IPS-18c (cell line): ENCODE data around the gene SMC6.

Experiments used
- H3K4me3 ChIP-seq: 2 replicates; pipeline ENCODE4 v1.7.0; 2013; ENCODE audit warnings: low read depth, mild to moderate bottlenecking, low read length, moderate library complexity; ENCODE audit not compliant: insufficient read depth
- H3K9me3 ChIP-seq: one replicate; pipeline ENCODE4 v1.6.1; 2013; ENCODE audit warnings: mild to moderate bottlenecking, low read length, moderate library complexity; ENCODE audit not compliant: control insufficient read depth, insufficient read depth

The SMC6 gene, protein sequence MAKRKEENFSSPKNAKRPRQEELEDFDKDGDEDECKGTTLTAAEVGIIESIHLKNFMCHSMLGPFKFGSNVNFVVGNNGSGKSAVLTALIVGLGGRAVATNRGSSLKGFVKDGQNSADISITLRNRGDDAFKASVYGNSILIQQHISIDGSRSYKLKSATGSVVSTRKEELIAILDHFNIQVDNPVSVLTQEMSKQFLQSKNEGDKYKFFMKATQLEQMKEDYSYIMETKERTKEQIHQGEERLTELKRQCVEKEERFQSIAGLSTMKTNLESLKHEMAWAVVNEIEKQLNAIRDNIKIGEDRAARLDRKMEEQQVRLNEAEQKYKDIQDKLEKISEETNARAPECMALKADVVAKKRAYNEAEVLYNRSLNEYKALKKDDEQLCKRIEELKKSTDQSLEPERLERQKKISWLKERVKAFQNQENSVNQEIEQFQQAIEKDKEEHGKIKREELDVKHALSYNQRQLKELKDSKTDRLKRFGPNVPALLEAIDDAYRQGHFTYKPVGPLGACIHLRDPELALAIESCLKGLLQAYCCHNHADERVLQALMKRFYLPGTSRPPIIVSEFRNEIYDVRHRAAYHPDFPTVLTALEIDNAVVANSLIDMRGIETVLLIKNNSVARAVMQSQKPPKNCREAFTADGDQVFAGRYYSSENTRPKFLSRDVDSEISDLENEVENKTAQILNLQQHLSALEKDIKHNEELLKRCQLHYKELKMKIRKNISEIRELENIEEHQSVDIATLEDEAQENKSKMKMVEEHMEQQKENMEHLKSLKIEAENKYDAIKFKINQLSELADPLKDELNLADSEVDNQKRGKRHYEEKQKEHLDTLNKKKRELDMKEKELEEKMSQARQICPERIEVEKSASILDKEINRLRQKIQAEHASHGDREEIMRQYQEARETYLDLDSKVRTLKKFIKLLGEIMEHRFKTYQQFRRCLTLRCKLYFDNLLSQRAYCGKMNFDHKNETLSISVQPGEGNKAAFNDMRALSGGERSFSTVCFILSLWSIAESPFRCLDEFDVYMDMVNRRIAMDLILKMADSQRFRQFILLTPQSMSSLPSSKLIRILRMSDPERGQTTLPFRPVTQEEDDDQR

DNA sequence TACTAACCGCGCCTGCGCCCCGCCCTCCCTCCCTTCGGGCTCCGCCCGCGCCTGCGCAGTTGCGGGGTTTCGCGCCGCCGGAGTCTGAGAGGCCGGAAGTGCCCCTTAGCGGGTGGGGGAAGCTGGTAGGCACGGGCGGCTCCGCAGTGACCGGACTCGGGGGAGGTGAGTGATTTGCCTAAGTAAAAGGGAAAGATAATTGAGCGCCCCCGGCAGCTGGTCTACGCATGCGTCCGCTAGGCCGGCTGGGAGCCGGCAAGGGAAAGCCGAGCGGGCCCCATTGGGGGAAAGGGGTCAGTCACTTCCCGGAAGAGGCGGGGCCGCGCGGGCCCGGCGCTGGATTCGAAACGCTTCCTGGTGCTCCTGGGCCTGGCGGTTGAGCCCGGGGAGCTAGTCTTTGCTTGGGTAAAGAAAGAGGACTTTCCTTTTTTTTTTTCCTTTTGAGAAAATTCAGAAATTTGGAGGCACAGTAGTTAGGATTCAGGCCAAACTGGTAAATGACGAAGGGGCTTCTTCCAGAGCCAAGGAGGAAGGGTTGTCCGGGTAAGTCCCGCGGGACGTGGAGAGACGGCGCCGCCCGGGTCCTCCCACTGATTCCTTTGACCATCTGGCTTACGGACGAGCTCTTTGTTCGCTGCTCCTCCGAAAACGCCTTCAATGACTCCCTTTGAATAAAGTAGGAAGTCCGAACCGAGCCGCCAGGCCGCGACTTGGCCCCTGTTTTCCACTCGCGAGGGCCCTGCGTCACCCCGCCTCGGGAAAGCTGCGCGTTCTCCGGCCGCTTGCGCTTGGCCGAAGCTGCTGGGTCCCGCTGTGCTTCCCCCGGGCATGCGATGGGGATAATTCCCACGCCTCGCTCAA lies at the start of gene SMC6, which contains the start of gene GEN1:
TSS of gene SMC6 (minus strand) at position 8 of the 861 bp plus-strand sequence. CDS start 7,864 bp downstream, outside the sequence.
TSS of gene GEN1 (plus strand) at position 336 of the 861 bp plus-strand sequence. CDS start 5,806 bp downstream, outside the sequence.
- Histone ChIP-seq H3K4me3 (peak within 1 kb of the TSS; percentile 92), H3K9me3 (no peaks in the 10 kb centered on the region)

GRCh38 chr2:17800693-17801458 lies 47.3 kb upstream of the SMC6 start:
- H3K4me3 ChIP-seq: no peak overlapping the region
- H3K9me3 ChIP-seq: no peaks in the 10 kb centered on the region

DNA sequence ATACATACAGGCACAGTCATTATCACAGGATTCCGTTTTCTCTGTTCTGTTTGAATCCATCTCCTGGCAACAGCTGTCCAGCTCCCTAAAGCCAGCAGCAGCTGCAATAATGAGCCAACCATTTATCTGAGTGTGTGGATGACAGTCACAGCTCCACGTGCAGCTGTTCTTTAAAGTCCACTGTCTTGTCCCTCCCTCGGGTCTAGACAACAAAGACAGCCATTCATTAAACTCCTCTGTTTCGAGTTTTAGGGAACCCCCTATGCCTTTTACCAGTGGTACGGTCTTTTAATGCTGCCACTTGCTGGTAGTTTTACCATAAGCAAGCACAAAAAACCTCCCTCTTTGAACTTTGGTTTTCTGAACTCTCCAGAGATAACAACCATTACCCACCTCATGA lies 46.6 kb upstream of the SMC6 start:
- Histone ChIP-seq H3K4me3 (no peak overlapping the region), H3K9me3 (no peaks in the 10 kb centered on the region)

DNA sequence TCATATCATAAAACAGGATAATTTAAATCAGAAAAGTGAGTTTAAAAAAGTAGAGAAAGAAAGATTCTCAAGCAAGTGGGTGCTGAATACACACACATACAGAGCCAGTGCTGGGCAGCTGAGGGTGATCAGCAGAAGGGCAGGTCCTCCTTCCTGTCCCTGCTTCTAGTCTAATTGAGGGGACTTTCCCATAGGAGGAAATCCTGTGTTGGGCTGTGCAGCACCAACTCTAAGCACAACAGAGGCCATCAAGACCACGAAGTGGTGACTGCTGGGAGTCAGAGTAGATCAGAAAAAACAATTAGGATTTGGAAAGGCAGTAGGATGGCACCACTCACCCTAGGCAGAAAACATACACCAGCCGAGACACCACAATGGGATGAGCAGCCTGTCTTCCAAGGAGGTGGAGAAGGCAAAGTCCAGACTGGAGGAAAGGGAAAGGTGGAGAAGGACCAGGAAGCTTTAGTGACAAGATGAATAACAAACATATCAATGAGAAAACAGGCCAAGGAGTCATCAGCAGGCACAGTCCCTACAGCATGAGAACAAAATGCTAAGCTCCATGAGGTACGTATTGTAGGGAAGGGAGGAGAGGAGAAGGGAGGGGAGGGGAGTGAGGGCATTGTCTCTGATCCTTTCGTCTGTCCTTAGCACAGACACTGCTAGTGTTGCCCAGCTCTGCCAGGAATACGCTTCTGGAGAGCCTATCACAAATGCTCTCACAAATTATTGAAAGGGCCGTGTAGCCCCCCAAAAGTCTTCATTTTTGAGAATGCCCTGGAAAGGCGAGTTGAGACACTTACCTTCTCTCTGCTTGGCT lies 45.9 kb upstream of the SMC6 start:
- H3K9me3 ChIP-seq: no peaks in the 10 kb centered on the region
- H3K4me3 ChIP-seq: no peak overlapping the region

GRCh38 chr2:17798338-17798737 lies 44.7 kb upstream of the SMC6 start:
- Histone ChIP-seq H3K4me3 (no peak overlapping the region), H3K9me3 (no peaks in the 10 kb centered on the region)

DNA sequence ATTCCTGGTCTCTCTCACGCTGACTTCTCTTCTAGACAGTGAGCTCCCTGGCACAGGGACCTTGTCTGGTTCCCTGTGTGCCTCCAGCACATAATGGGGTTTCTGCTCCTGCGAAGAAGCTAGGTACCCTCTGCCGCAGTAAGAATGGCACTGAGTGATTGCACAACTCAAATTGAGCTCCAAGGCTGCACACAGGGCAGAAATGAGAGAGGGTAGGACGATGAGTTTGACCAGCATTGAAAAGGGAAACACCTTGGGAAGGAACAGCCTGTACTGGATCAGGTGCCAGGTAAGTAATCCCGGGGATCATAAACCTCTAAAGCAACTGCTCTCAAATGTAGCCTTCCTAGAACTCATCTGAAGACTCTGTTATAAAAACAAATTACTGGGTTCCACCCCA lies 41.7 kb upstream of the SMC6 start:
- H3K9me3 ChIP-seq: no peaks in the 10 kb centered on the region

DNA sequence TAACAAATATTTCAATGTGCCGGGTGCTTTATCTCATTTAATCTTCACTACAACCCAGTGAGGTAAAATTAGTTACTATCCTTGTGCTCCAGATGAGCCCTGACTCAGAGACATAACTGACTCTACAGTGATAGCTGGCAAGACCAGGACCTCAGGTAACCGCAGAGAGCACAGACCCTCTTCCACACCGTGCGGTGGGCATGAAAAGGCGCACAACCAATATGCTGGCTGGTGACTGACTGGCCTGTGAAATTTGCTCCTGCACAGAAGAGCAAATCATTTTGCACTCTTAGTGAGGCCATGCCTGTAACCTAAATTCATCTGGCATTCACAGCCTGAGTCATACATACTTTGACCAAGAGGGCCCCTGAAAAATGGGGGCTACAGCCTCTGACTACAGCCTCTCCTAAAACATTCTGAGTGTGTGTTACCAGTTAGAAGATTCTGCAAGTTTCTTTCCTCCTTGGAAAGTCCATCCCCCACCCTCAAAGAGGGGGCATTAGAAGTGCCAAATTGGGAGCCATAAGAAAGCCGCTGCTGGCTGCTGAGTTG lies 40.3 kb upstream of the SMC6 start:
- H3K4me3 ChIP-seq: no peak overlapping the region
- no peaks in the 10 kb centered on the region for H3K9me3 ChIP-seq

More for the DNA sequence above, 41.7 kb upstream of the SMC6 start:
- no peak overlapping the region for H3K4me3 ChIP-seq

DNA sequence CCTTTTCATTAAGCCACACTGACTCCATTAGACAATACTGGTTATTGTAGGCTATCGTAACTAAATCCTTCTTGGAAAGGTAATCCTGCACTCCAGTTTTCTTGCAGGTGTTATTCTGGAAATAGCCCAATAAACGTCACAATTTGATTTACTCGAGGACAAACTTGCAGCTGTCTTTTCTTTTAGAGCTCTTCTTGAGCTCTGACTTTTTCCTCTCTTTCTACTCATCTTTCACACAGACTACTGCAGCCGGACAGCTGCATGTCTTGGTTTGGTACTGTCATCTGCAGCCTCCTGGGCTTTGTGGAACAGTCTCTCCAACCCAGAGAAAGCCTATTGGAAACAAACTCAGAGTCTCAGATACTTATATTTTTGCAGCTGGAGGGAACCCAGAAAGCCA lies 39.7 kb upstream of the SMC6 start:
- H3K9me3 ChIP-seq: no peaks in the 10 kb centered on the region
- H3K4me3 ChIP-seq: no peak overlapping the region

GRCh38 chr2:17792515-17792914 lies 38.9 kb upstream of the SMC6 start:
- Histone ChIP-seq H3K9me3 (no peaks in the 10 kb centered on the region), H3K4me3 (no peak overlapping the region)

DNA sequence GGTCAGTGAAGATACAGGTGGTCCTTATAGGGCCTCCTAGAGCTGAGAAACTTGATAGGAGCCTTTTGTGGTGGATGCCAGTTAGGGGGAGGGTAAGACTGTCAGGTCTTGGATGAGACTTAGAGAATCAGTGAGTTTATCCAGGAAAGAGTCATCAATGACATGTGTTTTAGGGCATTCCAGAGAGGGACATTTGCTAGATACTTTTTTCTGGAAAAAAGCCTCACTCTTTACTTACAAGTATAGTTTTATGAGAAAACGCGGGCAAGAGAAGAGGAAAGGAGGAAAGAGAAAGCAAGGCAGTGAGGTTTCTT lies 38.2 kb upstream of the SMC6 start:
- no peaks in the 10 kb centered on the region for H3K9me3 ChIP-seq
- no peak overlapping the region for H3K4me3 ChIP-seq

GRCh38 chr2:17791121-17791816 lies 37.7 kb upstream of the SMC6 start:
- Histone ChIP-seq H3K4me3 (no peak overlapping the region), H3K9me3 (no peaks in the 10 kb centered on the region)

GRCh38 chr2:17790536-17790935 lies 36.9 kb upstream of the SMC6 start:
- H3K9me3 ChIP-seq: no peaks in the 10 kb centered on the region
- no peak overlapping the region for H3K4me3 ChIP-seq

GRCh38 chr2:17788773-17789172 lies 35.2 kb upstream of the SMC6 start:
- Histone ChIP-seq H3K9me3 (no peaks in the 10 kb centered on the region), H3K4me3 (no peak overlapping the region)

DNA sequence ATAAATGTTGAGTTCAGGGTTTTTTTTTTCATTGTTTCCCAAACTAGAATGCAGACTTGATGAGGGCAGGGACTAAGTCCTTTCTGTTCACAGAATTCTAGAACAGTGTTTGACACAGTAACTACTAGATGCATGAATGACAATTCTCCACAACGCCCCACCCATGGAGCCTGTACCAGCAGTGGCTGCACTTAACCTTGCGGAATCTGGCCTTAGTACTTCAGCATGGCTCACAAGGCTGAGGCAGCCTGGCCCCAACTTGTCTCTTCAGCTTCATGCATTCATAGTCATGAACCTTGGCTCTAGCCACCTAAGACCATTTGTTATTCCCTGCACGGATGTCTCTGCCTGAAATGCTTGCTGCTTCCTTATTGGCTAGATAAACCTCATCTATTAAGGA lies 33.1 kb upstream of the SMC6 start:
- Histone ChIP-seq H3K9me3 (no peaks in the 10 kb centered on the region), H3K4me3 (no peak overlapping the region)

DNA sequence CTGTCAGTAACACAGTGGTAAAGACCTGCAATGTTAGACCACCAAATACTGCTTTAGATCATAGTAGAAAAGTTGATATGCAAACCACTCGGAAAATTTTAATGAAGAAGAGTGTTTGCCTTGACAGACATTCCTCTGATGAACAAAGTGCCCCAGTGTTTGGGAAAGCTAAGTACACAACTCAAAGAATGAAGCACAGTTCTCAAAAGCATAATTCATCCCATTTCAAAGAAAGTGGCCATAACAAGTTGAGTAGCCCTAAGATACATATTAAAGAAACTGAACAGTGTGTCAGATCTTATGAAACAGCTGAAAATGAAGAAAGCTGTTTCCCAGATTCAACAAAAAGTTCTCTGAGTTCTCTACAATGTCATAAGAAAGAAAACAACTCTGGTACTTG lies 27.9 kb upstream of the SMC6 start:
- no peak overlapping the region for H3K4me3 ChIP-seq

More for the DNA sequence above, 27.9 kb upstream of the SMC6 start:
- no peaks in the 10 kb centered on the region for H3K9me3 ChIP-seq
